Liver (tissue), 9 donors: ENCODE results near the gene MAP3K5. TPM values are rescaled to one million over a fixed set of nuclear protein-coding genes. Genes with fewer than 3 reads are reported as not detected.

Source experiments
- DNase-seq: peaks from one replicate; pipeline ENCODE4 v3.0.0-alpha.2; 2017; ENCODE audit warnings: low spot score
- H3K27ac ChIP-seq, 2 donors: one replicate each; pipeline ENCODE4 v1.7.0; 2013; ENCODE audit warnings: inconsistent platforms in 2 of 2, low read length in 2 of 2, control low read depth in 1 of 2, low read depth in 1 of 2, mild to moderate bottlenecking in 1 of 2
- H3K27me3 ChIP-seq, 4 donors: one replicate each; pipeline versions ENCODE4 v1.6.1 to v1.7.0; 2013; ENCODE audit warnings: low read length in 3 of 4, inconsistent platforms in 1 of 4, mild to moderate bottlenecking in 1 of 4, moderate library complexity in 1 of 4; ENCODE audit not compliant: control insufficient read depth in 4 of 4, insufficient read depth in 4 of 4
- H3K36me3 ChIP-seq, 4 donors: one replicate each; pipeline versions ENCODE4 v1.6.1 to v1.7.0; 2013; ENCODE audit warnings: low read length in 3 of 4, mild to moderate bottlenecking in 3 of 4, low read depth in 1 of 4, moderate library complexity in 1 of 4; ENCODE audit not compliant: control insufficient read depth in 4 of 4, insufficient read depth in 3 of 4
- H3K4me1 ChIP-seq, 4 donors: one replicate each; pipeline versions ENCODE4 v1.6.1 to v1.7.0; 2013; ENCODE audit warnings: low read length in 3 of 4, mild to moderate bottlenecking in 3 of 4, moderate library complexity in 1 of 4; ENCODE audit not compliant: control insufficient read depth in 4 of 4, insufficient read depth in 4 of 4
- H3K4me3 ChIP-seq, 3 donors: one replicate each; pipeline versions ENCODE4 v1.6.1 to v1.7.0; 2013; ENCODE audit warnings: low read length in 3 of 3, control low read depth in 1 of 3, low read depth in 1 of 3, mild to moderate bottlenecking in 1 of 3
- H3K9ac ChIP-seq, 2 donors: one replicate each; pipeline ENCODE4 v1.7.0; 2013; ENCODE audit warnings: low read length in 2 of 2, mild to moderate bottlenecking in 2 of 2, moderate library complexity in 2 of 2, control low read depth in 1 of 2, low read depth in 1 of 2
- H3K9me3 ChIP-seq, 4 donors: one replicate each; pipeline versions ENCODE4 v1.6.1 to v1.7.0; 2013; ENCODE audit warnings: low read length in 3 of 4; ENCODE audit not compliant: control insufficient read depth in 4 of 4
- FOXA1 ChIP-seq: IDR thresholded peaks from 2 replicates; pipeline ENCODE4 v1.6.1; 2016; ENCODE audit warnings: antibody characterized with exemption
- FOXA2 ChIP-seq: IDR thresholded peaks from 2 replicates; pipeline ENCODE4 v1.6.1; 2016; ENCODE audit warnings: antibody characterized with exemption
- GABPA ChIP-seq, 2 donors: IDR thresholded peaks in 1 of 2; conservative IDR thresholded peaks in 1 of 2; 2 replicates each; pipeline ENCODE4 v1.6.1; 2016; ENCODE audit warnings: antibody characterized with exemption in 2 of 2, mild to moderate bottlenecking in 1 of 2, moderate library complexity in 1 of 2
- HNF4A ChIP-seq, 2 donors: conservative IDR thresholded peaks; 2 replicates each; pipeline ENCODE4 v1.6.1; 2016; ENCODE audit warnings: antibody characterized with exemption in 2 of 2, mild to moderate bottlenecking in 2 of 2
- HNF4G ChIP-seq: IDR thresholded peaks from 2 replicates; pipeline ENCODE4 v1.6.1; 2016; ENCODE audit warnings: antibody characterized with exemption
- JUND ChIP-seq, 2 donors: IDR thresholded peaks; 2 replicates each; pipeline ENCODE4 v1.6.1; 2016; ENCODE audit warnings: antibody characterized with exemption in 2 of 2
- RAD21 ChIP-seq, 2 donors: IDR thresholded peaks; 2 replicates each; pipeline ENCODE4 v1.6.1; 2016; ENCODE audit warnings: antibody characterized with exemption in 2 of 2, mild to moderate bottlenecking in 2 of 2
- RXRA ChIP-seq, 2 donors: IDR thresholded peaks; 2 replicates each; pipeline ENCODE4 v1.6.1; 2017 to 2018; ENCODE audit warnings: antibody characterized with exemption in 2 of 2, mild to moderate bottlenecking in 1 of 2
- SP1 ChIP-seq: IDR thresholded peaks from 2 replicates; pipeline ENCODE4 v1.6.1; 2018; ENCODE audit warnings: antibody characterized with exemption, mild to moderate bottlenecking
- YY1 ChIP-seq: IDR thresholded peaks from 2 replicates; pipeline ENCODE4 v1.6.1; 2016; ENCODE audit warnings: antibody characterized with exemption, mild to moderate bottlenecking
- WGBS: extraction: QIAGEN DNeasy Blood & Tissue Kit; methylation state at CpG from one replicate; pipeline ENCODE4 v1.1.7; 2013; 5-methylcytosine and 5-hydroxymethylcytosine counted together
- polyA plus RNA-seq, 2 donors: library from polyadenylated mRNA; stranded (reverse) in 1 of 2; unstranded in 1 of 2; fragments of 200-250 nt in 1 of 2; fragments of >200 nt in 1 of 2; fragmentation: Nextera tagmentation in 1 of 2; extraction: Ambion mirVana in 1 of 2; gene quantifications; one replicate each; pipeline versions ENCODE4 v1.2.1 to v1.2.3, GENCODE V29; 2013 to 2015
- total RNA-seq, 2 donors: library from RNA; depleted of rRNA; stranded (reverse); fragments of >200 nt; gene quantifications; one replicate each; pipeline ENCODE4 v1.2.3, GENCODE V29; 2014
- TF ChIP-seq, protein P1 (sequence below): IDR thresholded peaks from 2 replicates; pipeline ENCODE4 v1.6.1; 2016; ENCODE audit warnings: antibody characterized with exemption
- TF ChIP-seq, protein P2 (sequence below): IDR thresholded peaks from 2 replicates; pipeline ENCODE4 v1.6.1; 2016; ENCODE audit warnings: antibody characterized with exemption, mild to moderate bottlenecking
- TF ChIP-seq, protein P3 (sequence below): fragments of 150-350 bp; IDR thresholded peaks from 2 replicates; pipeline ENCODE4 v1.5.1; 2017; ENCODE audit warnings: improper control_type of control experiment, low read depth, low read length; ENCODE audit not compliant: missing input control
- TF ChIP-seq, protein P4 (sequence below): IDR thresholded peaks from 2 replicates; pipeline ENCODE4 v1.6.1; 2016; ENCODE audit warnings: antibody characterized with exemption
- donor health status: healthy.
- donor health status: healthy.
- donor health status: healthy.
- donor health status: healthy.
- donor health status: healthy.

MAP3K5 gene
- total and polyA plus RNA-seq, 4 donors: 2.9 to 18.0 (median 5.5) TPM

DNA sequence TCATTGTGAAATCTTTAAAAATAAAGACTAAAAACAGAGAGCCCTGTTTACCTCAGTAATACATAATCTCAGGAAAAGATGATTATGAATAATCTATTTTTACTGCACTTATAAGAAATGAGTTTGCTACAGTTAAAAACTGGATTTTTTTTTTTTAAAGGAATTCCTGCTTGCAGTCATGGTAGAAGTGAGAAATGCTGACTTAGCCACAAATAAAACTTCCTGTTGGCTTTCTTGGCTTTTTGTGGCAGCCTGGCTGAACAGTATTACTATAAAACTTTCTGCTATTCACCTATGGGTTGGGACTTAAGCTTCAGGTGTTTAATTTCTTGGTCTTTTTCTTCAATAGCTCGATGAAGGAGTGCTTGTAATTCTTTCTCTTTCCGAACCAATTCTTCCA lies 230.1 kb downstream of the MAP3K5 start:
- Histone ChIP-seq H3K4me3 (no peak overlapping the region), H3K9me3 (no peaks in the 10 kb centered on the region), H3K27me3 (no peaks in the 10 kb centered on the region), H3K36me3 (peaks cover 0 to 6% (median 3%) of the 10 kb centered on the region in 4 donors), H3K9ac (no peak overlapping the region), H3K27ac (no peak overlapping the region), H3K4me1 (no peaks in the 10 kb centered on the region)
- no peak for TF ChIP-seq HNF4A (conservative IDR thresholded peaks at IDR 0.05)
- no peak for TF ChIP-seq FOXA1
- TF ChIP-seq RXRA (IDR thresholded peaks at IDR 0.05): no peak
- no peak for TF ChIP-seq HNF4G
- TF ChIP-seq, protein P1, sequence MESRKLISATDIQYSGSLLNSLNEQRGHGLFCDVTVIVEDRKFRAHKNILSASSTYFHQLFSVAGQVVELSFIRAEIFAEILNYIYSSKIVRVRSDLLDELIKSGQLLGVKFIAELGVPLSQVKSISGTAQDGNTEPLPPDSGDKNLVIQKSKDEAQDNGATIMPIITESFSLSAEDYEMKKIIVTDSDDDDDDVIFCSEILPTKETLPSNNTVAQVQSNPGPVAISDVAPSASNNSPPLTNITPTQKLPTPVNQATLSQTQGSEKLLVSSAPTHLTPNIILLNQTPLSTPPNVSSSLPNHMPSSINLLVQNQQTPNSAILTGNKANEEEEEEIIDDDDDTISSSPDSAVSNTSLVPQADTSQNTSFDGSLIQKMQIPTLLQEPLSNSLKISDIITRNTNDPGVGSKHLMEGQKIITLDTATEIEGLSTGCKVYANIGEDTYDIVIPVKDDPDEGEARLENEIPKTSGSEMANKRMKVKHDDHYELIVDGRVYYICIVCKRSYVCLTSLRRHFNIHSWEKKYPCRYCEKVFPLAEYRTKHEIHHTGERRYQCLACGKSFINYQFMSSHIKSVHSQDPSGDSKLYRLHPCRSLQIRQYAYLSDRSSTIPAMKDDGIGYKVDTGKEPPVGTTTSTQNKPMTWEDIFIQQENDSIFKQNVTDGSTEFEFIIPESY: no peak
- TF ChIP-seq, protein P2, sequence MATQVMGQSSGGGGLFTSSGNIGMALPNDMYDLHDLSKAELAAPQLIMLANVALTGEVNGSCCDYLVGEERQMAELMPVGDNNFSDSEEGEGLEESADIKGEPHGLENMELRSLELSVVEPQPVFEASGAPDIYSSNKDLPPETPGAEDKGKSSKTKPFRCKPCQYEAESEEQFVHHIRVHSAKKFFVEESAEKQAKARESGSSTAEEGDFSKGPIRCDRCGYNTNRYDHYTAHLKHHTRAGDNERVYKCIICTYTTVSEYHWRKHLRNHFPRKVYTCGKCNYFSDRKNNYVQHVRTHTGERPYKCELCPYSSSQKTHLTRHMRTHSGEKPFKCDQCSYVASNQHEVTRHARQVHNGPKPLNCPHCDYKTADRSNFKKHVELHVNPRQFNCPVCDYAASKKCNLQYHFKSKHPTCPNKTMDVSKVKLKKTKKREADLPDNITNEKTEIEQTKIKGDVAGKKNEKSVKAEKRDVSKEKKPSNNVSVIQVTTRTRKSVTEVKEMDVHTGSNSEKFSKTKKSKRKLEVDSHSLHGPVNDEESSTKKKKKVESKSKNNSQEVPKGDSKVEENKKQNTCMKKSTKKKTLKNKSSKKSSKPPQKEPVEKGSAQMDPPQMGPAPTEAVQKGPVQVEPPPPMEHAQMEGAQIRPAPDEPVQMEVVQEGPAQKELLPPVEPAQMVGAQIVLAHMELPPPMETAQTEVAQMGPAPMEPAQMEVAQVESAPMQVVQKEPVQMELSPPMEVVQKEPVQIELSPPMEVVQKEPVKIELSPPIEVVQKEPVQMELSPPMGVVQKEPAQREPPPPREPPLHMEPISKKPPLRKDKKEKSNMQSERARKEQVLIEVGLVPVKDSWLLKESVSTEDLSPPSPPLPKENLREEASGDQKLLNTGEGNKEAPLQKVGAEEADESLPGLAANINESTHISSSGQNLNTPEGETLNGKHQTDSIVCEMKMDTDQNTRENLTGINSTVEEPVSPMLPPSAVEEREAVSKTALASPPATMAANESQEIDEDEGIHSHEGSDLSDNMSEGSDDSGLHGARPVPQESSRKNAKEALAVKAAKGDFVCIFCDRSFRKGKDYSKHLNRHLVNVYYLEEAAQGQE: no peak
- no peak for TF ChIP-seq JUND (IDR thresholded peaks at IDR 0.05)
- no peak for TF ChIP-seq YY1
- TF ChIP-seq, protein P3, sequence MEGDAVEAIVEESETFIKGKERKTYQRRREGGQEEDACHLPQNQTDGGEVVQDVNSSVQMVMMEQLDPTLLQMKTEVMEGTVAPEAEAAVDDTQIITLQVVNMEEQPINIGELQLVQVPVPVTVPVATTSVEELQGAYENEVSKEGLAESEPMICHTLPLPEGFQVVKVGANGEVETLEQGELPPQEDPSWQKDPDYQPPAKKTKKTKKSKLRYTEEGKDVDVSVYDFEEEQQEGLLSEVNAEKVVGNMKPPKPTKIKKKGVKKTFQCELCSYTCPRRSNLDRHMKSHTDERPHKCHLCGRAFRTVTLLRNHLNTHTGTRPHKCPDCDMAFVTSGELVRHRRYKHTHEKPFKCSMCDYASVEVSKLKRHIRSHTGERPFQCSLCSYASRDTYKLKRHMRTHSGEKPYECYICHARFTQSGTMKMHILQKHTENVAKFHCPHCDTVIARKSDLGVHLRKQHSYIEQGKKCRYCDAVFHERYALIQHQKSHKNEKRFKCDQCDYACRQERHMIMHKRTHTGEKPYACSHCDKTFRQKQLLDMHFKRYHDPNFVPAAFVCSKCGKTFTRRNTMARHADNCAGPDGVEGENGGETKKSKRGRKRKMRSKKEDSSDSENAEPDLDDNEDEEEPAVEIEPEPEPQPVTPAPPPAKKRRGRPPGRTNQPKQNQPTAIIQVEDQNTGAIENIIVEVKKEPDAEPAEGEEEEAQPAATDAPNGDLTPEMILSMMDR: no peak
- TF ChIP-seq RAD21 (IDR thresholded peaks at IDR 0.05): no peak
- no peak for TF ChIP-seq FOXA2
- no peak for TF ChIP-seq GABPA (IDR thresholded peaks at IDR 0.05 in 1 of 2, conservative IDR thresholded peaks at IDR 0.05 in 1 of 2)
- no peak for DNase-seq
- 78% methylated on average over 2 of the region's 2 CpGs for WGBS

DNA sequence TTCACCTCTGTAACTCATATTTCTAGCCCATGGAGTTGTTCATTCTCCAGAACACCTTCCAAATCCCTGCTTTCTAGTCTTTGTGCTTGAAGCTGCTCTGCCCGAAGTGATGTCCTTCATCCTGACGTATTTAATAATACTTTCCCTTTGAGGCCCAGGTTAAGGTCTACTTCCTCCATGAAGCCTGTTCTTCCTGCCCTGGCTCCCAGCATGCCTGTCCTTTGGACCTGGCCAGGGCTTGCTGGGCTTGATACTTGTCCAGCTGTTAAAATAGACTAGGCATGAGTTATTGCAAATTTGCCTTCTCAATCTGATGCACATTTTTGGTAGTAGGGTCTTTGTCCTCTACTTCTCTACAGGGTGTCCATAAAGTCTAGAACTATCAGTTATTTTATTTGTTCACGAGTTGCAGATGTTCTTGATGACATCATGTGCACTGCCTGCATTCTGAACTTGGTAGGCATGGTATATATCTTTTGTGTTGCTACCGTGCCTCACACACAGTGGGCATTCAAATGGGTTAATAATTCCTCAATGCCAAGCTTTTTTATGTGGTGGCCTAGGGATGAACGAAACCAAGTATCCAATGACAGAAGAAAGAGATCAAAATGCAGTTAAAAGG lies 239.0 kb downstream of the MAP3K5 start:
- no peak overlapping the region for H3K4me3 ChIP-seq
- WGBS: 70% methylated on average over 5 of the region's 5 CpGs
- no peak overlapping the region for H3K27ac ChIP-seq
- H3K9me3 ChIP-seq: no peaks in the 10 kb centered on the region
- no peak overlapping the region for H3K9ac ChIP-seq
- peaks cover 0 to 18% (median 10%) of the 10 kb centered on the region in 4 donors for H3K4me1 ChIP-seq
- H3K27me3 ChIP-seq: no peaks in the 10 kb centered on the region
- no peak for DNase-seq
- H3K36me3 ChIP-seq: peaks cover 0 to 4% (median 1%) of the 10 kb centered on the region in 4 donors
- peak; percentile 40 to 66 for TF ChIP-seq HNF4A (conservative IDR thresholded peaks at IDR 0.05)
- TF ChIP-seq FOXA1: no peak
- TF ChIP-seq SP1: peak; percentile 14
- TF ChIP-seq, protein P1: no peak
- TF ChIP-seq, protein P3: no peak
- TF ChIP-seq, protein P4, sequence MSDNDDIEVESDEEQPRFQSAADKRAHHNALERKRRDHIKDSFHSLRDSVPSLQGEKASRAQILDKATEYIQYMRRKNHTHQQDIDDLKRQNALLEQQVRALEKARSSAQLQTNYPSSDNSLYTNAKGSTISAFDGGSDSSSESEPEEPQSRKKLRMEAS: no peak
